Mesothelial cell of epicardium (in vitro differentiated cells): ENCODE results near the gene SPATA13. TPM values are rescaled to one million over a fixed set of nuclear protein-coding genes. Genes with fewer than 3 reads are reported as not detected.
A peak's percentile ranks its signal among the peaks of the same experiment; 100 is the strongest.

Experiments used
- DNase-seq, 2 experiments: peaks; one replicate each; pipeline ENCODE4 v3.0.0; 2021; ENCODE audit warnings: low spot score in 2 of 2; ENCODE audit not compliant: unreplicated experiment in 2 of 2
- H3K27ac Mint-ChIP-seq: 2 replicates; pipeline ENCODE4 v1.8.0; 2021; ENCODE audit warnings: mixed read lengths
- H3K27me3 Mint-ChIP-seq: 2 replicates; pipeline ENCODE4 v1.8.0; 2021; ENCODE audit warnings: low read depth, mixed read lengths
- H3K36me3 Mint-ChIP-seq: 2 replicates; pipeline ENCODE4 v1.8.0; 2021; ENCODE audit warnings: mixed read lengths
- H3K4me1 Mint-ChIP-seq: 2 replicates; pipeline ENCODE4 v1.8.0; 2021; ENCODE audit warnings: mixed read lengths
- H3K4me3 Mint-ChIP-seq: 2 replicates; pipeline ENCODE4 v1.8.0; 2021; ENCODE audit warnings: mild to moderate bottlenecking, moderate library complexity, mixed read lengths
- H3K9me3 Mint-ChIP-seq: 2 replicates; pipeline ENCODE4 v1.8.0; 2021; ENCODE audit warnings: mixed read lengths
- total RNA-seq: library from RNA; stranded (reverse); gene quantifications from 3 replicates; pipeline ENCODE4 v1.2.1, GENCODE V29; 2021
- TF ChIP-seq, protein P1 (sequence below): fragments of 200-600 bp; sonication (generic); IDR thresholded peaks from one replicate; pipeline ENCODE4 v1.5.0; 2021; ENCODE audit warnings: antibody characterized with exemption; ENCODE audit not compliant: unreplicated experiment

Gene SPATA13
- total RNA-seq, 1 donor from 2014 or later, result 3.8 TPM

DNA sequence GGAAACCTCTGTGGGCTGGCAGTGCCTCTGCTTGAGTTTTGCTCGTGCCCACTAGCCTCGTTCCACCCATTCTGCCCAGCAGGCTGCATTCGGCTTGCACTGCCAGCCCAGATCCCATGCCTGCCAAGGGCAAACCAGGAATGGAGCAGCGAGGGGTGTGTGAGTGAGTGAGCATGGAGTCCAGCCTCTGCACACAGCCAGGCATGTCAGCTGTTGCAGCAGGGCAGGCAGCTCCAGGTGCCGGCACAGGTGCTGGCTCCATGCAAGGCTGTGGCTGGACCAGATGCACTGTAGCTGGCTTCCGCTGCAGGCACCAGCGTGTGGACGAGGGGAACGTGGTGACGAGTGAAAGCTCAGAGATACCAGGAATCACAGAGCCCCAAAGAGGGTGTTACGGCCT, 64.5 kb downstream of the SPATA13 start:
- Mint-ChIP-seq H3K36me3 (no peaks in the 10 kb centered on the region), H3K4me3 (no peak overlapping the region), H3K9me3 (no peaks in the 10 kb centered on the region), H3K27ac (no peak overlapping the region), H3K27me3 (no peaks in the 10 kb centered on the region), H3K4me1 (no peaks in the 10 kb centered on the region)
- no peak for DNase-seq
- TF ChIP-seq, protein P1, sequence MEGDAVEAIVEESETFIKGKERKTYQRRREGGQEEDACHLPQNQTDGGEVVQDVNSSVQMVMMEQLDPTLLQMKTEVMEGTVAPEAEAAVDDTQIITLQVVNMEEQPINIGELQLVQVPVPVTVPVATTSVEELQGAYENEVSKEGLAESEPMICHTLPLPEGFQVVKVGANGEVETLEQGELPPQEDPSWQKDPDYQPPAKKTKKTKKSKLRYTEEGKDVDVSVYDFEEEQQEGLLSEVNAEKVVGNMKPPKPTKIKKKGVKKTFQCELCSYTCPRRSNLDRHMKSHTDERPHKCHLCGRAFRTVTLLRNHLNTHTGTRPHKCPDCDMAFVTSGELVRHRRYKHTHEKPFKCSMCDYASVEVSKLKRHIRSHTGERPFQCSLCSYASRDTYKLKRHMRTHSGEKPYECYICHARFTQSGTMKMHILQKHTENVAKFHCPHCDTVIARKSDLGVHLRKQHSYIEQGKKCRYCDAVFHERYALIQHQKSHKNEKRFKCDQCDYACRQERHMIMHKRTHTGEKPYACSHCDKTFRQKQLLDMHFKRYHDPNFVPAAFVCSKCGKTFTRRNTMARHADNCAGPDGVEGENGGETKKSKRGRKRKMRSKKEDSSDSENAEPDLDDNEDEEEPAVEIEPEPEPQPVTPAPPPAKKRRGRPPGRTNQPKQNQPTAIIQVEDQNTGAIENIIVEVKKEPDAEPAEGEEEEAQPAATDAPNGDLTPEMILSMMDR, result no peak

DNA sequence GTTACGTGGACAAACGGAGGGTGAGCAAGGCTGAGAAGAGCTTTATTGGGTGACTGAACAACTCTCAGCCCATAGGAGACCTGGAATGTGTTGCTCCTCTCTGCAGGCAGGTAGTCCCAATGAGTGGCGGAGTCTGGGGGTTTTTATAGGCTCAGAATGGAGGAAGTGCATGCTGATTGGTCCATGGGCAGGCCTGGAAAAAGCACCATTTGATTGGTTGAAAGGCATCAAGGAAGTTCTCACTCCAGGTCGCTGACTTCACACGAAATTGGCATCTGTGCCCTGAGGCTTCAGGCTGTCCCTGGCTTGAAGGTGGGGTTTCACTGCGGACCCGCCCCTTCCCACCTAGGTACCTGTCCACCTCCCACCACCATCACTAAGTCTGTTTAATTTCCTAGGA, 65.4 kb downstream of the SPATA13 start:
- no peak for DNase-seq

DNA sequence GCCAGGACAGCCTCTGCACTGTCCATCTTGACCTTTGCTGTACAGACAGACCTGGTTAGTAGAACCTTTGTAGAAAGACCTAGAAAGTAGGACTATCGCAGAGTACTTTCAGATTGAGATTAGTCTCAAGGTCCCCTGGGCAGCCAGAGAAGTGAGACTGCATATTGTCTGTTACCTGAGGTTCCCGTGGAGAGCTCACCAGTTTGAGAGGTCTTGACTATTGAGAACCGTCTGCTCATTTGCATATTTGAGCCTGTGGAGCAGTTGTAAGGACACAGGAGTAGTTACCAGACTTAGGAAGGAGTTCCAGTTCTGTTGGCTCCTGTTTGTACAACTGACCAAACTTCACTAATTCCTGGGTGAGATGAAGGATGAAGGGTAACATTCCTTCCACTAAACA, 66.2 kb downstream of the SPATA13 start:
- no peak for DNase-seq
- no peak overlapping the region for H3K4me3 Mint-ChIP-seq
- no peaks in the 10 kb centered on the region for H3K9me3 Mint-ChIP-seq
- H3K4me1 Mint-ChIP-seq, result no peaks in the 10 kb centered on the region
- H3K36me3 Mint-ChIP-seq, result no peaks in the 10 kb centered on the region
- no peak overlapping the region for H3K27ac Mint-ChIP-seq
- TF ChIP-seq, protein P1, result no peak
- no peaks in the 10 kb centered on the region for H3K27me3 Mint-ChIP-seq

More for the DNA sequence above, 65.4 kb downstream of the SPATA13 start:
- no peaks in the 10 kb centered on the region for H3K4me1 Mint-ChIP-seq
- no peaks in the 10 kb centered on the region for H3K27me3 Mint-ChIP-seq
- no peak overlapping the region for H3K27ac Mint-ChIP-seq
- no peak overlapping the region for H3K4me3 Mint-ChIP-seq
- TF ChIP-seq, protein P1, result no peak
- H3K9me3 Mint-ChIP-seq, result no peaks in the 10 kb centered on the region
- H3K36me3 Mint-ChIP-seq, result no peaks in the 10 kb centered on the region

DNA sequence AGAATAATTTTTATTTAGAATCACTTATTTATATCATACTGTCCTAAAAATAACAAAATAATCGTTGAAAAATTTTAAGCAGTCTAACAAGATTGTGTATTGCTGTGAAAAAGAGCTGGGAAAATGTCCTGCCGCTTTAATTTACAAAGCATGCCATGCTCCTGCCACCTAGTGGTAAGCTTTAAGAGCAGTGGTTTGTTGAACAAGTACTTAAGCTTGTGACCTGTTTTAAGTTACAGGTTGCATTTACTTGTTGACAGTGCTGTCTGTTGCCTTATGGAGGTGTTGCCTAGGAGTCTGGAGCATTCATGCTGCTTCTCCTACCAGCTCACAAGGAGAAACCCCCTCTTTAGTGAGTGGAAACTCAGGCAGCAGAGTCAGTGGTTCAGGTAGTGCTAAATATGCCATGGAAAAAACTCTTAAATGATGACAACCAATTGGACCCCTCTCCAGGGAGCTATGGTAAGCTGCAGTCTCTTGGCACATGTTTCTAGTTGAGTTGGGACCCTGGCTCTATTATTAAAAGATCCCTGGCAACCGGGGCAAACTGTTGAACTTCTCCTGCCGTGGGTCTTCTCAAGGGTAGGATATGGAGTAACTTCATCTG, 68.4 kb downstream of the SPATA13 start:
- Mint-ChIP-seq H3K9me3 (no peaks in the 10 kb centered on the region), H3K27me3 (no peaks in the 10 kb centered on the region), H3K4me3 (no peak overlapping the region), H3K4me1 (peaks cover 14% of the 10 kb centered on the region), H3K36me3 (no peaks in the 10 kb centered on the region), H3K27ac (no peak overlapping the region)
- TF ChIP-seq, protein P1, result peak; percentile 70
- DNase-seq, result no peak

DNA sequence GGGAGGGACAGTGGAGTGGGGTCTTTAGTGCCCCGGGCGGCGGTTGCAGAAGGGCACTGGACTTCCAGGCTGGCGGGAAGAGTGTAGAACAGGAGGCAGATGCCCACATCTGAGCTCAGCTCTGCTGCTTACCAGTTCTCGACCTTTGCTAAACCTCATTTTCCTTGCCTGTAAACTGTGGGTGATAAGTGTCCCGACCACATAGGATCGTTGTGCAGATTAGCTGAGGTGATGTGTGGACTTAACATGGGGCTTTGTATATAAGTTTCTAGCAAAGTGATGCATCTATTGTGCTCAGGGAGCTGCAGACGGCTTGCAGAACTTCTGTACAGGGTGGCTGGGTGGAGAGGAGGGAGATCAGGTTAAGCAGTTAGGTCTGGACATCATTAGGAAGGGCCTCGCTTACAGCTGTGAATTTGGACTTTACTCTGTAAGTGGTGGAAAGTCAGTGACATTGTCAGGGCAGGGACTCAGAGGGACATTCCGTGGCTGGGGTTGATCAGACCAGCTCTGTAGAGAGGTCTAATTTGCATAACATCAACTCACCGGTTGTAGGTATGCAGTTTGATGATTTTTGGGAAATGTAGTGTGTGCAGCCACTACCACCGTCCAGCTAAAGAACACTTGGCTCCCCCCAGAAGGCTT, 70.0 kb downstream of the SPATA13 start:
- Mint-ChIP-seq H3K27ac (no peak overlapping the region), H3K4me1 (peaks cover 20% of the 10 kb centered on the region), H3K9me3 (no peaks in the 10 kb centered on the region), H3K4me3 (no peak overlapping the region), H3K27me3 (no peaks in the 10 kb centered on the region), H3K36me3 (no peaks in the 10 kb centered on the region)
- TF ChIP-seq, protein P1, result no peak
- DNase-seq, result no peak
